GM19025 (cell line): Measurements from ENCODE around the gene ATF5.

Experiments used
- ATAC-seq: cut with Tn5 transposase; IDR thresholded peaks from one replicate; pipeline ENCODE4 v1.9.1; 2021; ENCODE audit warnings: mild to moderate bottlenecking, low read depth, moderate library complexity; ENCODE audit not compliant: unreplicated experiment

ATF5 gene

GRCh38 chr19:49971991-49972411, 43.0 kb downstream of the ATF5 start:
- ATAC-seq: no peak

DNA sequence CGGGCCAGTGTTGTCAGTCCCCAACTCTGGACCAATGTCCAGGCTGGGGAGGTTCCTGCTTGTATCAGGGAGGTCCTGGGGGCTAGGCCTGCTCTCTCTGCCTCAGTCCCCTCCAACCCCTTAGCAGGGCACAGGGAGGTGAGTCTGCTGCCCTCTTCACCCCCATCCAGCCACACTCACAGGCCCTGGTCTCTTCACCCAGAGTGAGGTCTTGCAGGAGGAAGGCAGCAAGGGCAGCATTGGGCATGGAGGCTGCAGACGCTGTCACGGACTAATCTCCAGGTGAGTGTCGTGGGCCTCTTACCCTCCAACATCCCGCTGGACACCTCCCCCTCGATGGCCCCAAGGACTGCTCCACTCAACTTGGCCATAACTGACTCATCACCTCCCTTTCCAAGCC, 43.8 kb downstream of the ATF5 start:
- no peak for ATAC-seq

DNA sequence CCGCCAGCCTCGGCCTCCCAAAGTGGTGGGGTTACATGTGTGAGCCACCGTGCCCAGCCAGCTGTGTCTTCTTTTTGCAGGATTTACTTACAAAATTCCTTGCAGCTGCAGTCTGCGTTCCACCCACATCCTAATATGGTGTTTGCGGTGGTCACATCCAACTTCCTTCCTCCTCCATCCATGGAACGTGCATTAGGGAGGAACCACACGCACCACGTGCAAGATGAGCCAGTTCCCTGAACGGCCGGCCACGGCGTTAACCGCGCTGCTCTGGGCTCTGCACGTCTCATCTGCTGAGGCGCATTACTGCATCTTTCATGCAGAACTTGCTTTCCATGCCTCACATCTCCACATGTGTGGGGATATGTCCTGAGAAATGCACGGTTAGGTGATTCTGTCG, 45.0 kb downstream of the ATF5 start:
- no peak for ATAC-seq

DNA sequence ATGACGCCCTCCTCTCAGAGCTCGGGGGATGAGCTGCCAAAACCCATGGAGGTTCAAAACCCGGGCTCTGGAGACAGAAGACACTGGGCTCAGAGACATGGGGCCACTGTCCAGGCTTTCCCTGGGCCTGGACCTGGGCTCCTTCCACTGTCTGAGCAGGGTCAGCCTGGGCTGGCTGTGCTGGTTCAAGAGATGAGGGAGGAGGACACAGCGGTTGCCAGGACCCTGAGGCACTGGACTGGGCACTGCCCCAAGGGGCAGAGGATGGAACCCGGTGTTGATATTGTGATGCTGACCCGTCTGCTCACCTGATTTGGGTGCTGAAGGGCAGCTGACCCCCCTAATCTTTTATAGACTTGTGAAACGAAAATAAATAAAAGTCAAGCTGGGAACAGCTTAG, 46.0 kb downstream of the ATF5 start:
- ATAC-seq: no peak

DNA sequence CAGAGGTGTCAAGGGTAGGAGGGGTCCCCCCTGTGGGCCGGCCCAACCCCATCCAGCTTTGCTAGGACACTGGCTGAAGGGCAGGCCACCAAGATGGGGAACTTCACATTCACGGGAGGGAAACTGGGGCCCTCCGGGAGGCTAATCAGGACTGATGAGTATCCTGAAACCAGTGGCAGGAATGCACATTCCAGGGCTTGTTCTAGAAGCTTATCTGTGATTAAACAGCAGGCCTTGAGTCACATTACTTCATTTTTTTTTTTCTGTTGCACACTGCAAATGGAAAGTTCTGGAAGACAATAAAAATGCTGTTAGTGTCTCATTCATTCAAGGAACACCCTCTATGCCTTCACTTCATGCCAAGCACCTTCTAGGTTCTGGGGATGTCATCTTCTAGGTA, 47.5 kb downstream of the ATF5 start:
- no peak for ATAC-seq

DNA sequence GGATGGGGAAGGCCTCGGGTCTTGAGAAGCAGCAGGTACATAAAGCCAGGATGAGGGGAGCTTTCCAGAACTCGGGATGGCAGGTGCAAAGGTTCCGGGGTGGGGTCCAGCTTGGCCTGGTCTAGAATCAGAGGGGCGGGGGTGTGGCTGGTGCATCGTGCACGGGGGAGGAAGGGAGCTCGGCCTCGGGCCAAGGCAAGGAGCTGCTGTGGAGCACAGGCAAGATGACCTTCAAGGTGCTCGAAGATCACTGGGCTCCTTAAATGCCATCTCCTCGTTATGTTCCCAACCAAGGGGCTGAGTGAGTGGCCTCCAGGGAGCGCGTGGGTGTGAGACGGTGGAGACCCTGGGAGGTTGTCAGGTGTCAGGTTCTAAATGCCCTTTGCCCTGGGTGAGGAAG, 48.1 kb downstream of the ATF5 start:
- no peak for ATAC-seq

GRCh38 chr19:49977881-49978280, 48.9 kb downstream of the ATF5 start:
- ATAC-seq: no peak

DNA sequence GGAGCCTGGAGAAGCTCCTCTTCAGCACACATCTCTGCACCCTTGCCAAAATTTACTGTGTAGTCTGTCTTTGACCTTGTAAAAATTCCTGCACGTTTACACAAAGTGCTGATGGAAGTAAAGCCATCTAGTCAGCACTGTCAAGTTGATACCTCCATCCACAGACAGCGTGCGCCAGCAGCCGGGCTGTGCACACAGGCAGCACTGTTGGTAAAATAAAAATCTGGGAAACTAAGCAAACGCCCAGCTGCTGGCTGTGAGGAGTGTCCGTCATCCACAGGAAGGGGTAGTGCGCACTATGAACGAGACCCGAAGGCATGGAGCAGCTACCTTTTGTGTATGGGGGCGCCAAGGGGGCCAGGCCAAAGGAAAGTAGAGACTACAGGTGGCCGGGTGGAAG, 49.3 kb downstream of the ATF5 start:
- no peak for ATAC-seq

DNA sequence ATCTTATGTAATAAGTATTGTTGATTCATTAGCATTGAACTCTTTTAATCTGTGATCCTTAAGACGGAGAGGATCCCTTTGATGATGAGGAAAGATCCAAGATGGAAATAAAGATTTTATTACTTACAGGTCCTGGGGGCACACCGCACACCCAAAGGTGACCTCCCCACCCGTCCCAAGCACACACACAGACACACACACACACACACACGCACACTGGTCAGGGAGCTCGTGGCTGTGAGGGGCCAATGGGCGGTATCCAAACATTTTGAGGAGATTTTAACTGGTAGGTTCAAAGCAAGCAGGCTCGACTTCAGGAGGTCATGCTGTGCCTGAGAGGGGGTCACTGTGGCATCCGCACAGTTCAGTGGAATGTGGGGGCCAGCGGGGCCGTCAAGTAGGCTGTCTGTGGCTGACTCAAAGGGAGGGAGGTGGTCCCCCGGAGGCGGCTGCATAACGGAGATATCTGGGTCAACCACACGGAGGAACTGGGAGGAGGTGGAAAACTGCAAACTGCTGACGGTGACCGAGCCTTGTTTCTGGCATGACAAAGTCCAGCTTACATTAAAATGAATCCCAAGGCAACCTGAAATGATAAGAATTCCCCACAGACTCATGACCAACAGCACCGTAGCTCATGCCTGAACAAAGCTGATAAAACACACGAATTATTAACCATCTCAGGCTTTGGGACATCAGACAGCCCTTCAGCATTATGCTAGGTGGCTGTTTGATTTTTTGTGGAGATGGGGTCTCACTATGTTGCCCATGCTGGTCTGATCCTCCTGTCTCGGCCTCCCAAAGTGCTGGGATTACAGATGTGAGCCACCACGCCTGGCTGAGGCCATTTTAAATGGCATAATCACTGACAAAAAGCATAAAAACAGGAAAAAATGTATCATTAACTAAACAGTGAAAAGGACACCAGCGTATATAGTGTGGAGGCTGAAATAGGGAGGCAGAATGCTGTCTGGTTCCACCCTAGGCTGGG, 52.9 kb downstream of the ATF5 start:
- no peak for ATAC-seq
